Testis (tissue), 3 donors: Measurements from ENCODE around the gene HBB. TPM values are rescaled to one million over a fixed set of nuclear protein-coding genes. Genes with fewer than 3 reads are reported as not detected.

Source experiments
- DNase-seq: peaks from one replicate; pipeline ENCODE4 v3.0.0-alpha.2; 2019
- H3K27ac ChIP-seq, 2 donors: fragments of 200-600 bp; sonication (generic); one replicate each; pipeline ENCODE4 v1.5.1; 2019
- H3K27me3 ChIP-seq: fragments of 200-600 bp; sonication (generic); one replicate; pipeline ENCODE4 v1.5.1; 2019
- H3K36me3 ChIP-seq: fragments of 200-600 bp; sonication (generic); one replicate; pipeline ENCODE4 v1.5.1; 2017; ENCODE audit warnings: low read depth; ENCODE audit errors: missing control alignments
- H3K4me1 ChIP-seq: fragments of 200-600 bp; sonication (generic); one replicate; pipeline ENCODE4 v1.5.1; 2019
- H3K4me3 ChIP-seq, 2 donors: fragments of 200-600 bp; sonication (generic); one replicate each; pipeline ENCODE4 v1.5.1; 2017 to 2019
- H3K9me3 ChIP-seq: fragments of 200-600 bp; sonication (generic); one replicate; pipeline ENCODE4 v1.5.1; 2017
- POLR2A ChIP-seq: fragments of 450-650 bp; IDR thresholded peaks from one replicate; pipeline ENCODE4 v1.6.1; 2017; ENCODE audit warnings: antibody characterized with exemption, mild to moderate bottlenecking, moderate library complexity
- WGBS, 2 donors: methylation state at CpG; one replicate each; pipeline ENCODE4 v1.1.5; 2018; 5-methylcytosine and 5-hydroxymethylcytosine counted together
- intact Hi-C: fragments of 100-400 bp; cut with DNase I; formaldehyde crosslinking; loops from one replicate; pipeline ENCODE4 v1.15.1; 2023; ENCODE audit warnings: low total_unique reads
- polyA plus RNA-seq: library from polyadenylated mRNA; stranded (reverse); fragments of 350-450 nt; fragmentation: Illumina TruSeq; extraction: RNeasy Lipid Tissue Mini Kit (QIAGEN cat#74804); gene quantifications from one replicate; pipeline ENCODE4 v1.2.3, GENCODE V29; 2014; ENCODE audit warnings: low read depth, low replicate concordance; ENCODE audit not compliant: insufficient read depth
- total RNA-seq, 2 donors: library from RNA; depleted of rRNA; stranded (reverse); fragments of >200 nt; gene quantifications; one replicate each; pipeline ENCODE4 v1.2.3, GENCODE V29; 2016
- TF ChIP-seq, protein P1 (sequence below), 3 experiments: fragments of 450-650 bp in 2 of 3; fragments of 200-600 bp in 1 of 3; sonication (generic) in 1 of 3; IDR thresholded peaks; one replicate each; pipeline ENCODE4 v1.5.1; 2016 to 2019; ENCODE audit warnings: antibody characterized with exemption in 3 of 3, mild to moderate bottlenecking in 2 of 3, moderate library complexity in 1 of 3

The HBB gene
- total and polyA plus RNA-seq, 3 donors from 2014 or later = 11.8 to 55.6 TPM; not detected in 1

DNA sequence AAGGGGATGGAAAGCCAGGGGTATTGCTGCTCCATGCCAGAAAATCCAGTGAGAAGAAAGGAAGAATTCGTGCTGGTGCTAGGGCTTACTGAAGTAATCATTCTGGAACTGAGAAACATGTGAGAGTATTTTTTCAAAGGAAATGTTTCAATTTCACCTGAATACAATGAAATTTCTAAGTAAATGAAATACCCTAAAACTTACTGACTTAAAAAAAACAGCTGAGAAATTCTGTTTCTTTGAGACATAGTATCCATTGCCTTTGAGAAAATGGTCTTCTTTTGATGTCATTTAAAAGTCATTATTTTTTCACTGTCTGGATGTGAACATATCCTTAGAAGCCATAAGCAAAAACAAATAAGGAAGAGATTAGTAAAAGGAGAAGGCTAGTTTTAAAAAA is 26.3 kb downstream of the HBB start, which contains the start of gene OR51V1:
OR51V1 (minus strand) TSS at position 101 of the 400 bp plus-strand sequence; CDS start at position 101, 0 bp downstream.
- Histone ChIP-seq H3K4me3 (no peak within 1 kb of the TSS), H3K9me3 (no peaks in the 10 kb centered on the region), H3K36me3 (no peaks in the 10 kb centered on the region), H3K27me3 (no peaks in the 10 kb centered on the region), H3K27ac (no peak within 1 kb of the TSS), H3K4me1 (no peaks in the 10 kb centered on the region)
- intact Hi-C loops = no loop called here
- 57 to 81% methylated on average over 1 of the region's 1 CpG for WGBS, 2 donors
- no peak for DNase-seq
- no peak for TF ChIP-seq POLR2A
- TF ChIP-seq, protein P1, sequence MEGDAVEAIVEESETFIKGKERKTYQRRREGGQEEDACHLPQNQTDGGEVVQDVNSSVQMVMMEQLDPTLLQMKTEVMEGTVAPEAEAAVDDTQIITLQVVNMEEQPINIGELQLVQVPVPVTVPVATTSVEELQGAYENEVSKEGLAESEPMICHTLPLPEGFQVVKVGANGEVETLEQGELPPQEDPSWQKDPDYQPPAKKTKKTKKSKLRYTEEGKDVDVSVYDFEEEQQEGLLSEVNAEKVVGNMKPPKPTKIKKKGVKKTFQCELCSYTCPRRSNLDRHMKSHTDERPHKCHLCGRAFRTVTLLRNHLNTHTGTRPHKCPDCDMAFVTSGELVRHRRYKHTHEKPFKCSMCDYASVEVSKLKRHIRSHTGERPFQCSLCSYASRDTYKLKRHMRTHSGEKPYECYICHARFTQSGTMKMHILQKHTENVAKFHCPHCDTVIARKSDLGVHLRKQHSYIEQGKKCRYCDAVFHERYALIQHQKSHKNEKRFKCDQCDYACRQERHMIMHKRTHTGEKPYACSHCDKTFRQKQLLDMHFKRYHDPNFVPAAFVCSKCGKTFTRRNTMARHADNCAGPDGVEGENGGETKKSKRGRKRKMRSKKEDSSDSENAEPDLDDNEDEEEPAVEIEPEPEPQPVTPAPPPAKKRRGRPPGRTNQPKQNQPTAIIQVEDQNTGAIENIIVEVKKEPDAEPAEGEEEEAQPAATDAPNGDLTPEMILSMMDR (IDR thresholded peaks at IDR 0.05) = no peak

DNA sequence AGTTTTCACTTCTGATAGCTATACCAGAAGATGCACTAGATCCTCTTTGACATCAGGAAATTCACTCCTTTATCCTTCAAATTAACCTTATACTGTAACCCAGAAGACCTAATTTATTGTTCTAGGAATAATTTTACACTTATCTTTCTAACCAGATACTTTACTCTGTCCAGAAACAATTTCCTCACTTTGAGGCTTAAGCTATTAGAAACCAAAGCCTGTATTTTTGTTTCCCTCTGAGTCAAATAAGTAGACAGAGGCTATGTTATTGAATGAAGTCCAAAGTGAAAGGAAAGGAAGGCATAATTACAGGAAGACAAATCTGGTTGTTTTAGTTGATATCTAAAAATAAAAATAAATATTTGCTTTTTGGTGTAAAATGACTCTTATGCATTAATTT is 28.6 kb downstream of the HBB start:
- no peak for DNase-seq
- TF ChIP-seq, protein P1 (IDR thresholded peaks at IDR 0.05) = no peak
- TF ChIP-seq POLR2A = no peak
- H3K27me3 ChIP-seq = no peaks in the 10 kb centered on the region
- H3K36me3 ChIP-seq = no peaks in the 10 kb centered on the region
- H3K4me3 ChIP-seq = no peak overlapping the region
- no peaks in the 10 kb centered on the region for H3K9me3 ChIP-seq
- no peaks in the 10 kb centered on the region for H3K4me1 ChIP-seq
- no peak overlapping the region for H3K27ac ChIP-seq
- intact Hi-C loops = no loop called here

DNA sequence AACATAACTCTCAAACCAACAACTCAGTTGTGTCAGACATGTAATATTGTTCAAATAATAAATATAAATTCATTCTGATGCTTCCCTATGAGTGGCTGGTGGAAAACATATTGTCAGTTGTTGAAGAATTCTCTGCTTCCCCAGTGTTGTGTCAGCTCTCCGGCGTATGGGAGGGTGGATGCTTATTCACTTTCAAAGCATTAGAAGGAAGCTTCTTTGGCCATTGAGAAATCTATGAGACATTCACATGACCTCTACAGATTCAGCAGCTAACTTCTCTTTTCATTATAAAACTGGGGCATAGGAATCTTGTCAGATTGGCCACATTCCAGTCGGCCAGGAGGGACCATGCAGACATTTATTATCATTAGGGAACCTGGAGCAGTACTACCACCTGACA is 29.3 kb downstream of the HBB start:
- Histone ChIP-seq H3K27ac (no peak overlapping the region), H3K36me3 (no peaks in the 10 kb centered on the region), H3K4me1 (no peaks in the 10 kb centered on the region), H3K9me3 (no peaks in the 10 kb centered on the region), H3K4me3 (no peak overlapping the region), H3K27me3 (no peaks in the 10 kb centered on the region)
- WGBS, 2 donors = 79 to 89% methylated on average over 3 of the region's 3 CpGs
- intact Hi-C loops = no loop called here
- DNase-seq = no peak
- TF ChIP-seq POLR2A = no peak
- TF ChIP-seq, protein P1 (IDR thresholded peaks at IDR 0.05) = no peak

DNA sequence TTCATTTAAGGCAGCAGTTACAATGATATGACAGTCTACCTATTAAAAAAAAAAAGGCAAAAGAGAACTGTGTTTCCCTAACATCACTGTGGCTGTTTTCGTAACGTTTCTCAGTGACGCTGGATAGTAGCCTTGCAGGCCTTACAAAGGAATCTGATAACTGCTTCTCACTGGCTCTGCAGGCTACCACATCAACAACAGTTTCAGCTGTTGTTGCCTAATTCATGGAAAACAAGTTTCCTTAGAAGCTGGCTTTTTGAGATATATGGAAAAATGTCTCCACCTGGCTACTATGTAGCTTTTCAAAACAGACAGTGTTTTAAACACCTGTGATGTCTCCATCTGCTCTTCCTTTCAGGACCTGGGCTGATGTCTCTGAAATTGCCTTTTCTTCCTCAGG is 30.1 kb downstream of the HBB start:
- 49 to 63% methylated on average over 3 of the region's 3 CpGs for WGBS, 2 donors
- Histone ChIP-seq H3K9me3 (no peaks in the 10 kb centered on the region), H3K27ac (no peak overlapping the region), H3K4me3 (no peak overlapping the region), H3K4me1 (no peaks in the 10 kb centered on the region), H3K27me3 (no peaks in the 10 kb centered on the region), H3K36me3 (no peaks in the 10 kb centered on the region)
- TF ChIP-seq POLR2A = no peak
- TF ChIP-seq, protein P1 (IDR thresholded peaks at IDR 0.05) = no peak
- intact Hi-C loops = no loop called here
- no peak for DNase-seq

DNA sequence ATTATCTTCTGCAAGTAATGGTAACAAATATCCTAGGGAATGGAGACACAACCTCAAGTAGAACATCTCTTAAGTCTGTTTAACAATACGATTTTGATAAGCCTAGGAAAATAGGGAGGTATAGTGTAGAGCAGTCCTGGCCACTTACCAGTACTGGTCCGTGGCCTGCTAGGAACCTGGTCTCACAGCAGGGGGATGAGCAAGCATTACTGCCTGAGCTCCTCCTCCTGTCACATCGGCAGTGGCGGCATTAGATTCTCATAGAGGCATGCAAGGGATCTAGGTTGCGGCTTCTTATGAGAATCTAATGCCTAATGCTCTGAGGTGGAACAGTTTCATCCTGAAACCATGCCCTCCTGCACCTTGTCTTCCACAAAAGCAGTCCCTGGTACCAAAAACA is 30.8 kb downstream of the HBB start:
- H3K9me3 ChIP-seq = no peaks in the 10 kb centered on the region
- no peaks in the 10 kb centered on the region for H3K4me1 ChIP-seq
- no peak for DNase-seq
- H3K36me3 ChIP-seq = no peaks in the 10 kb centered on the region
- 80 to 86% methylated on average over 5 of the region's 5 CpGs for WGBS, 2 donors
- intact Hi-C loops = no loop called here
- TF ChIP-seq, protein P1 (IDR thresholded peaks at IDR 0.05) = no peak
- no peak for TF ChIP-seq POLR2A
- H3K27me3 ChIP-seq = no peaks in the 10 kb centered on the region
- H3K27ac ChIP-seq = no peak overlapping the region
- no peak overlapping the region for H3K4me3 ChIP-seq
